Mammary epithelial cell (primary cell): ENCODE results near the gene LMO4.

ENCODE experiments used
- EZH2 ChIP-seq: IDR thresholded peaks from 2 replicates; pipeline ENCODE4 v1.6.1; 2012; ENCODE audit warnings: low read length, inconsistent platforms, borderline replicate concordance
- TF ChIP-seq, protein P1 (sequence below), 2 donors: IDR thresholded peaks in 1 of 2; conservative IDR thresholded peaks in 1 of 2; 2 replicates each; pipeline ENCODE4 v1.5.1; 2011 to 2012; ENCODE audit warnings: inconsistent platforms in 2 of 2, low read length in 2 of 2, mild to moderate bottlenecking in 2 of 2, control low read depth in 1 of 2, low read depth in 1 of 2; ENCODE audit not compliant: insufficient read depth in 1 of 2; ENCODE audit errors: extremely low read depth in 1 of 2

DNA sequence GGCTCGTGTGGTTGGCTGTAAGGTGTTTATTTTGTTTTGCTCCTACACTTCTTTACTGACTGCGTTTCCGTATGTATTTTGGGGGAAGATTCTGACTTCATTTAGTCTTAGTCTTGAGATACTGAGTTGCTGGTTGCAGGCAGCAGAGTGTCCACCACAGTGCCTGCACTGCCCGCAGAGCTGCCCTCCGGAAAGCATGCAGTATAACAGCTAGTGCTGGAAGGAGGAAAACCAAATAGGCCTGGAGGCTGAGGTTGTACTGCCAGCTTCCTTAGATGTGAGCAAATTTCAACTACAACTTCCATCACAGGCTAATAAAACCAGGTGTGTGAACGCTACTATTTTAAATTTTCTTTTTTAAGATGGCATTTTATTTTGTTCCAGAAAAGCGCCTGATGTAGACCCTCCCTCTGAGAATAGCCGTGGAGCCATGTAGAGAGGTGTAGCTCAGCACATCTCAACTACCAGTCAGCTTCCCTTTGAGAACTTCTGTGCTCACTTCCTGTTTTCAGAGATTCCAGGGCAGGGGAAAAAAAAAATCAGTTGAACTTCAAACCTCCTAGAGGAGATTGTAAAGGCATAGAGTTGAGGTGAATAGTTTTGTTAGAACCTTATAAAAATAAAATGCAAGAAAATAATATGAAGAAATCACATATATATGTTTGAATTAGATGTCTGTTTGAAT lies 17.6 kb downstream of the LMO4 start:
- TF ChIP-seq, protein P1, sequence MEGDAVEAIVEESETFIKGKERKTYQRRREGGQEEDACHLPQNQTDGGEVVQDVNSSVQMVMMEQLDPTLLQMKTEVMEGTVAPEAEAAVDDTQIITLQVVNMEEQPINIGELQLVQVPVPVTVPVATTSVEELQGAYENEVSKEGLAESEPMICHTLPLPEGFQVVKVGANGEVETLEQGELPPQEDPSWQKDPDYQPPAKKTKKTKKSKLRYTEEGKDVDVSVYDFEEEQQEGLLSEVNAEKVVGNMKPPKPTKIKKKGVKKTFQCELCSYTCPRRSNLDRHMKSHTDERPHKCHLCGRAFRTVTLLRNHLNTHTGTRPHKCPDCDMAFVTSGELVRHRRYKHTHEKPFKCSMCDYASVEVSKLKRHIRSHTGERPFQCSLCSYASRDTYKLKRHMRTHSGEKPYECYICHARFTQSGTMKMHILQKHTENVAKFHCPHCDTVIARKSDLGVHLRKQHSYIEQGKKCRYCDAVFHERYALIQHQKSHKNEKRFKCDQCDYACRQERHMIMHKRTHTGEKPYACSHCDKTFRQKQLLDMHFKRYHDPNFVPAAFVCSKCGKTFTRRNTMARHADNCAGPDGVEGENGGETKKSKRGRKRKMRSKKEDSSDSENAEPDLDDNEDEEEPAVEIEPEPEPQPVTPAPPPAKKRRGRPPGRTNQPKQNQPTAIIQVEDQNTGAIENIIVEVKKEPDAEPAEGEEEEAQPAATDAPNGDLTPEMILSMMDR (conservative IDR thresholded peaks at IDR 0.05 in 1 of 2, IDR thresholded peaks at IDR 0.05 in 1 of 2; ENCODE audit: extremely low read depth in 1 of 2, insufficient read depth in 1 of 2, low read depth in 1 of 2, low read length in 2 of 2), result no peak
- TF ChIP-seq EZH2, result no peak
